DND-41 (cell line): Measurements from ENCODE around the gene USF2.

ENCODE experiments used
- ATAC-seq: fragments of 200-7000 bp; cut with Tn5 transposase; 3 replicates; pipeline ENCODE4 v1.9.1; 2021; ENCODE audit warnings: low read depth; ENCODE audit not compliant: insufficient read depth
- DNase-seq: peaks from one replicate; pipeline ENCODE4 v3.0.0-alpha.2; 2020
- H2AFZ ChIP-seq: 2 replicates; pipeline ENCODE4 v1.6.0; 2012; ENCODE audit warnings: low read depth, low read length
- H3K27ac ChIP-seq: 2 replicates; pipeline ENCODE4 v1.5.1; 2012; ENCODE audit warnings: low read length, inconsistent platforms
- H3K27me3 ChIP-seq: fragments of 200-600 bp; sonication (generic); 2 replicates; pipeline ENCODE4 v1.6.0; 2012; ENCODE audit warnings: low read length, mild to moderate bottlenecking, inconsistent platforms; ENCODE audit not compliant: insufficient read depth, poor library complexity
- H3K36me3 ChIP-seq: 2 replicates; pipeline ENCODE4 v1.5.1; 2012; ENCODE audit warnings: low read length, inconsistent platforms; ENCODE audit not compliant: insufficient read depth
- H3K4me1 ChIP-seq: 2 replicates; pipeline ENCODE4 v1.5.1; 2012; ENCODE audit warnings: mild to moderate bottlenecking, low read length; ENCODE audit not compliant: insufficient read depth
- H3K4me2 ChIP-seq: 2 replicates; pipeline ENCODE4 v1.6.0; 2012; ENCODE audit warnings: mild to moderate bottlenecking, moderate library complexity, low read length, inconsistent platforms; ENCODE audit not compliant: insufficient read depth
- H3K4me3 ChIP-seq, 2 experiments: fragments of 200-600 bp in 1 of 2; shearing (Covaris generic) in 1 of 2; 2 replicates each; pipeline ENCODE4 v1.5.1; 2012 to 2016; ENCODE audit warnings: inconsistent platforms in 2 of 2, low read length in 2 of 2, mild to moderate bottlenecking in 2 of 2, low read depth in 1 of 2, moderate library complexity in 1 of 2
- H3K79me2 ChIP-seq: 2 replicates; pipeline ENCODE4 v1.6.0; 2012; ENCODE audit warnings: low read length, inconsistent platforms; ENCODE audit not compliant: insufficient read depth
- H3K9ac ChIP-seq: 2 replicates; pipeline ENCODE4 v1.6.0; 2012; ENCODE audit warnings: low read depth, mild to moderate bottlenecking, inconsistent platforms, low read length, moderate library complexity
- H3K9me3 ChIP-seq: 2 replicates; pipeline ENCODE4 v1.5.1; 2012; ENCODE audit warnings: low read length, moderate library complexity, mild to moderate bottlenecking, inconsistent platforms; ENCODE audit not compliant: insufficient read depth, severe bottlenecking
- H4K20me1 ChIP-seq: 2 replicates; pipeline ENCODE4 v1.6.0; 2012; ENCODE audit warnings: low read length; ENCODE audit not compliant: insufficient read depth
- CTCF ChIP-seq: IDR thresholded peaks from 2 replicates; pipeline ENCODE4 v1.5.1; 2012; ENCODE audit warnings: borderline replicate concordance, low read length, moderate library complexity, mild to moderate bottlenecking; ENCODE audit not compliant: poor library complexity, severe bottlenecking; ENCODE audit errors: extremely low read depth
- EZH2 ChIP-seq: IDR thresholded peaks from 3 replicates; pipeline ENCODE4 v1.6.1; 2012; ENCODE audit warnings: borderline replicate concordance, low read depth, mild to moderate bottlenecking, moderate library complexity, low read length, inconsistent platforms; ENCODE audit not compliant: severe bottlenecking

USF2 gene

DNA sequence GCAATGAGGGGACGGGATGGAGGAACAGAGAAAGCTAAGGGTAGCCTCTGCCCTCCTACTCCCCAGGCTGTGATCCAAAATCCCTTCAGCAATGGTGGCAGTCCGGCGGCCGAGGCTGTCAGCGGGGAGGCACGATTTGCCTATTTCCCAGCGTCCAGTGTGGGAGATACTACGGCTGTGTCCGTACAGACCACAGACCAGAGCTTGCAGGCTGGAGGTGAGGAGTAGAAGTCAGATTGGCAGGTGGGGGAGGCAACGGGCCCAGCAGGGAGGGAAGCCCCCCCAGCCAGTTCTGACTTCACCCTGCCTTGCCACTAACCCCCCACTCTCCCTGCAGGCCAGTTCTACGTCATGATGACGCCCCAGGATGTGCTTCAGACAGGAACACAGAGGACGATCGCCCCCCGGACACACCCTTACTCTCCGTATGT, 1.6 kb downstream of the USF2 start:
- Histone ChIP-seq H3K4me1 (peaks cover 32% of the 10 kb centered on the region), H4K20me1 (peaks cover 24% of the 10 kb centered on the region), H3K9ac (peak overlapping the region; percentile 92; the same call in 1 of the 2 replicates), H3K9me3 (no peaks in the 10 kb centered on the region), H3K27me3 (no peaks in the 10 kb centered on the region), H3K4me2 (peak overlapping the region; percentile 91), H3K27ac (no peak overlapping the region), H3K36me3 (peaks cover 64% of the 10 kb centered on the region), H2AFZ (no peak overlapping the region), H3K4me3 (peak overlapping the region in 1 of 2 experiments; percentile 91; a peak in 2 of 4 replicates), H3K79me2 (peaks cover 42% of the 10 kb centered on the region)
- TF ChIP-seq EZH2, result no peak
- TF ChIP-seq CTCF, result no peak
- no peak for ATAC-seq
- no peak for DNase-seq

GRCh38 chr19:35271546-35271945, 2.8 kb downstream of the USF2 start:
- no peak overlapping the region for H2AFZ ChIP-seq
- H3K4me2 ChIP-seq, result no peak overlapping the region
- H3K9ac ChIP-seq, result no peak overlapping the region; the same call in 1 of the 2 replicates
- no peak overlapping the region for H3K27ac ChIP-seq
- H3K4me3 ChIP-seq, result no peak overlapping the region
- DNase-seq (no peak), ATAC-seq (no peak)
- no peaks in the 10 kb centered on the region for H3K9me3 ChIP-seq
- TF ChIP-seq EZH2, result no peak
- TF ChIP-seq CTCF, result no peak
- peaks cover 69% of the 10 kb centered on the region for H3K36me3 ChIP-seq
- peaks cover 21% of the 10 kb centered on the region for H4K20me1 ChIP-seq
- H3K27me3 ChIP-seq, result no peaks in the 10 kb centered on the region
- peaks cover 42% of the 10 kb centered on the region for H3K79me2 ChIP-seq
- H3K4me1 ChIP-seq, result peaks cover 26% of the 10 kb centered on the region

GRCh38 chr19:35272122-35272719, 3.5 kb downstream of the USF2 start:
- Histone ChIP-seq H4K20me1 (peaks cover 22% of the 10 kb centered on the region), H3K4me3 (no peak overlapping the region), H2AFZ (no peak overlapping the region), H3K4me2 (no peak overlapping the region), H3K36me3 (peaks cover 73% of the 10 kb centered on the region), H3K4me1 (peaks cover 20% of the 10 kb centered on the region), H3K79me2 (peaks cover 35% of the 10 kb centered on the region), H3K27me3 (no peaks in the 10 kb centered on the region), H3K27ac (no peak overlapping the region), H3K9me3 (no peaks in the 10 kb centered on the region), H3K9ac (no peak overlapping the region)
- ATAC-seq (no peak), DNase-seq (no peak)
- no peak for TF ChIP-seq CTCF
- no peak for TF ChIP-seq EZH2
